Activated gamma-delta T cell treated with anti-CD3 and anti-CD28 coated beads, Interleukin-2, amount 50 U/mL, for 16 hours (primary cell): Measurements from ENCODE around the gene BLOC1S1.
"Not testable (repeated sequence)": the region's sequence is repeated elsewhere in the genome, so short reads cannot be mapped to it uniquely, and the experiment has no call there.

ENCODE experiments used
- DNase-seq: peaks from one replicate; pipeline ENCODE4 v3.0.0-alpha.2; 2020; ENCODE audit warnings: low read depth

Gene BLOC1S1

DNA sequence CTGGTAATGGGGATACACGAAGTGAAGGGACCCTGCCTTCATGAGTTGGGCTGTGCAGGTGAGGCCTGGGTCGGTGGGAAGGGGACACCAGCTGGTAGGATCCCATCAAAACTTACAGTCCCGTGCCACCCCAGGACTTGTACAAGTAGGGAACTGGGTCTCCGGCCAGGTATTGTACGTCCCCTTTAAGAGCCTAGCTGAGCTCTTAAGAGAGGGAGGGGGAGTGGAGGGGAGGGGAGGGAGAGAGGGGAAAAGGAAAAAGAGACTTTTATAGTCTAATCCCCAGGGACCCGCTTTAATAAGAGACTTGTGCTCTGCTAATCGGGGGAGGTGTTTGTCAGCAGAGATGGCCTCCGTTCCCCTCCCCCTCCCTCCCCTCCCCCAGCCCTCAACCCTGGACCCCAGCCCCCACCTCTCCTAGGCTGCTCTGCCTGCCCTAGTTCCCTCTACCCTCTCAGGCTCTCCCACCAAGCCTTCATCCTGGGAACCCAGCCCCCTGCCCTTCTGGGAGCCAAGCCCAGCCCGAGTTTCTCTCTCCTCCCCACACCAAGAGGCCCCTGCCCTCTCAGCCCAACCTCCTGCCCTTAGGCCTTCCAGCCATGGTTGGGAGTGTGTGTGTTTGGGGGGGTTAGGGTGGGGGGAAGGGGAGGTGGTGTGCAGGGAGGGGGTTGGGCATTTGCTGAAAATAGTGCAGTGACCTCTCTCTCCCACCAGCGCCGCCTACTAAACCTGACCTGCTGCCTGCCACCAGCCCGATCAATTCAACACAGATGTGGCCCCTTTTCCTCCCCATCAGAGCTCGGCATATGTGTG is 29.7 kb downstream of the BLOC1S1 start:
- DNase-seq: no peak

DNA sequence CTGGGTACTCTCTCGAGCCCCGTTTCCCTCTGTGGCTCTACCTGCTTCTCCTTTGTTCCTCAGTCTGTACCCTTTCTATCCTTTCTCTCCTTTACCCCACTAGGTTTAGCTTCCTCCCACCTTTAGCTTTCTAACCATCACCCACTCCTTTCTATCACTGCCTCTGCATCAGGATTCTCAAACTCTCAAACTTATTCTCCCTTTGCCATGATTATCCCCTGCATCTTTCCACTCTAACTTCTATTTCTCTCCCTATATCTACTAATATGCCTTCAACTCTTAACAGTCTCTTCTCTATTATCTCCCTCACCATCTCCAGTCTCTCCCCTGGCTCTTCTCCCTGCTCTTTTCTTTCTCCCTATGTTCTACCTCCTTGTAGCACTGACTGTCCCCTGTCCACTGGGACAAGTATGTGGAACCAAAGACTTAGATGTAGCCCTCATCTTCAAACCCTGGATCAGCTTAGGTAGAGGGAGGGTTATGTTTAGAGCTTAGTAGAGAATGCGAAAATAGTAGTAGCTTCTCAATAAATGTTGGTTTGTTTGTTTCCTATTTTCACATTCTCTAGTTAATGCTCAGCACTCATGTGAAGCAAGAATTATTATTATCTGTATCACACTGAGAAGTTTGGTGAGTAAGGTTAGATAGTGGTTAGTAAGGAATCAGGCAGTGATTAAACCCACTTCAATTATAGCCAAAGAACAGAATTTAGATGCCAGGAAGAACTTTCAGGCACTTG is 30.5 kb downstream of the BLOC1S1 start:
- no peak for DNase-seq

DNA sequence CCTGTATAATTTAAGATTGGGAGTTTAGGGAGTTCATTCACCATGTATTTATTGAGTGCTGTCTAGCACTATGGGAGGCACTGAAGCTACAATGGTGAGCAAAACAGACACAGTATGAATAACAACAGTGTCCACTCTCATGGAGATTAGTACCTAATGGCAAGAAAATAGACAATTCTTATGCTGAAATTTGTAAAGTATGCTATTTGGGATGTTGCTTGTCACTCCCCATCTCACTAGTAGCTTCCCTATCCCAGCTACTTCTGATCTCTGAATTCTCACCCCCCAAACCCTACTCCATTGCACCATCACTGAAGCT is 31.0 kb downstream of the BLOC1S1 start:
- DNase-seq: no peak

DNA sequence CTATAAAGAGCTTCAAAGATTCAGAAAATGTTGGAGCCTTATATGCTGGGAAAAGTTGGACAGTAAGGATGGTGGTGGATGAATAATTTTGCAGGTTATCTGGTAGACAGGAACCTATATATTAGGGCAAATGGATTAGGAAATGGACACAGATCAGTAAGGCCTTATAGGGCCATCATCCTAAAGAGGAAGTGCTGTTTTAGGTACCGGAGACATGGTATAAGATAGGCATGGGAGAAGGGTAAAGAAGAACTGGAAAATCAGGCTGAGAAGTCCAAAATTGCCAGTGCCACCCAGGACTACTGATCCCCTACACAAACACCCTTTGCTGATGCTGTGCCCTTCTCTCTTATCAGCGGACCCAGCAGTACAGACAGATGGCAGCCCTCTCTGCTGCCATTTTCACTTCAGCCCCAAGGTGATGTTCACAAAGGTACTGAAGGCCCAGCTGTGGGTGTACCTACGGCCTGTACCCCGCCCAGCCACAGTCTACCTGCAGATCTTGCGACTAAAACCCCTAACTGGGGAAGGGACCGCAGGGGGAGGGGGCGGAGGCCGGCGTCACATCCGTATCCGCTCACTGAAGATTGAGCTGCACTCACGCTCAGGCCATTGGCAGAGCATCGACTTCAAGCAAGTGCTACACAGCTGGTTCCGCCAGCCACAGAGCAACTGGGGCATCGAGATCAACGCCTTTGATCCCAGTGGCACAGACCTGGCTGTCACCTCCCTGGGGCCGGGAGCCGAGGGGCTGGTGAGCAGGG is 32.6 kb downstream of the BLOC1S1 start:
- DNase-seq: no peak

DNA sequence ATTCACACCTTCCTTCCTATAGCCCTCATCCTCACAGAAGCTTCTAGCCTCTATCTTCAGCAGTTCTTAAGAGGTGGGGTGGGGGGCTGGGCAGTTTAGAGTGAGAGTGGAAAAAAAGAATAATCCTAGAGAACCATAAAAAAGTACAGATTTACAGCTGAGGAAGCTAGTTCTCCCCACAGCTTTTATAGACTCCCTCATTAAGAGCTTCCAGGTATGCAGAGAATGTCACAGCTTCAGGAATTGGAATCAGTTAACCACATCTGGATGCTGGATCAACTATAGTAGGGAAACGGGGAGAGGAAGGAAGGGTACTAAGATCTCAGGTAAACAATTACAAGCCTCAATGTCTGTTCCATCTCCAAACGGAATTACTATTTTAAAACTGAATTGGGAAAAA is 39.4 kb downstream of the BLOC1S1 start:
- DNase-seq: no peak

DNA sequence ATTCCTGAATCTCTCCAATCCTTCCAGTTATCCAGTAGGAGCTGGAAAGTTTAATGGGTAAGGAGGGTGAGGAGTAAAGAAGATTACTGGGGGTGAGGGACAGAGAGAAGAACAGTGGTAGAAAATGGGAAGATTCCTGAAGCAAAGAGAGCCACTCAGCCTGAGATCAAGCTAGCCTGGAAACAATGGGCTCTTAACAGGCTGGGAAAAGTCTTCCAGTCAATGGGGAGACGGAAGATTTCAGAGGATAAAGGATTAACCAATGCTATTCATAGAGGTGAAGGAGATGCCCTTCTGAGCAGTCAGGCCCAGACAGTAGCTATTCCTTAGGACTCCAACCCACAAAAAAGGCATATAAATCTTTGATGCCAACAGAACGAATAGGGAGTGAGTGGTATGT is 41.9 kb downstream of the BLOC1S1 start:
- no peak for DNase-seq

DNA sequence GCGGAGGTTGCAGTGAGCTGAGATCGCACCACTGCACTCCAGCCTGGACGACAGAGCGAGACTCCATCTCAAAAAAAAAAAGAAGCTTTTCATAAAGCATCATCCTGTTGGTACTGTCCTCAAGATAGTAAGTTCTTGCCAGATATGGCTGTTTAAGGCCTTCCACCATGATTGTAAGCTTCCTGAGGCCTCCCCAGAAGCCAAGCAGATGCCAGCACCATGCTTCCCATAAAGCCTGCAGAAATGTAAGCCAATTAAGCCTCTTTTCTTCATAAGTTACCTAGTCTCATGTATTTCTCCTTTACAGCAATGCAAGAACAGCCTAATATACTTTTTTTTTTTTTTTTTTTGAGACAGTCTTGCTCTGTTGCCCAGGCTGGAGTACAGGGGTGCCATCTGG is 42.7 kb downstream of the BLOC1S1 start:
- DNase-seq: not testable (repeated sequence)

DNA sequence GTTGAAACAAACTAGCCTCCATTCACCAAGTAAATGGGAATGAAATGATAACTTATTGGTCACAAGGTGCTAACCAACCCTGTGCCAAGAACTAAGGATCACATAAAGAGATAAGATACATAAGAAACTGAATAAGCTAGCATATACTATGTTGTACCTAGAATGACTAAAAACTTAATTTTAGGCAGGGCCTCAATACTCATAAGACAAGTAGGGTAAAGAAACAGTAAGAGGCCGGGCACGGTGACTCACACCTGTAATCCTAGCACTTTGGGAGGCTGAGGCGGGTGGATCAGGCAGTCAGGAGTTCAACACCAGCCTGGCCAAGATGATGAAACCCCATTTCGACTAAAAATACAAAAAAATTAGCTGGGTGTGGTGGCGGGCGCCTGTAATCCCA is 44.8 kb downstream of the BLOC1S1 start:
- DNase-seq: no peak

DNA sequence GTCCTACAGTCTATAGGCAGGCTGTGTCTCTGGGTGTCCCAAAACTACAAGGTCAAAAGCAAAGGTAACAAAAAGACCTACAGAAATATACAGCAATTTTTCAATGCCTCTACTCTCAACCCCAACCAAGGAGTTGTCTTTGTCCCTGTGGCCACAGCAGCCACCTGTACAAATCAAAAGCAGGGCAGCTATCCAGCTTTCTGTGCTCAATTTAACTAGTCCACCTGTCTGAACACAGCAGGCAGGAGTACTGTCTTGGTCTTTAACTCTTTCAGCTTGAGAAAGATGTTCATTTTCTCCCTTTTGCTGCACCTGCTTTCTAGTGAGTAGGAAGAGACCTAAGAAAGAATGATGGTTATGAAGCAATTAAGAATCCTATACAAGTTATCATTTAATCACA is 46.8 kb downstream of the BLOC1S1 start:
- no peak for DNase-seq

DNA sequence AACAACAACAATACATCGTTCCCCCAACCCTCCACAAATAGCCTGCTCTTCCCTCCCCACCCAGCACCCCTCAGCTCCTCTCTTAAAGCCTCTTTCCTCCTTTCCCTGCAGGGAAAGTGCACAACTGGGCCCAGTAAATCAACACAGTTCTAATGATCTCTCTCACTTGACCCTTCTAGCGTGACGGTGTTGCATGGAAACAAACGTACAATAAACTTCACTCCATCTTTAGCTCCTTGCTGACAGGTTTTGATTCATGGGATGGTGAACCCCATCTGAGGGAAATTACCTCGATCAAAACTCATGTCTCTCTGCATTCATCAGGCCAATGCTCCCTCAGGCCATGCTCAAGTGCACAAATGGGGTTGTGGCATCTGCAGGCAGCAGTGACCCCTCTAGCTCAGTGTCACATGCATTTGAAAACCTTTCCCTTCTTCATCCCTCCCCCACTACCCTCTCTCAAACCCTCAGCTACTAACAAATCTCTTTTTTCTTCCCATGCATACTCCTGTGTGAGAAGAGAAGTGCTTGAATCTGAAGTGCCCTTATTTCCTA is 50.0 kb downstream of the BLOC1S1 start:
- no peak for DNase-seq

DNA sequence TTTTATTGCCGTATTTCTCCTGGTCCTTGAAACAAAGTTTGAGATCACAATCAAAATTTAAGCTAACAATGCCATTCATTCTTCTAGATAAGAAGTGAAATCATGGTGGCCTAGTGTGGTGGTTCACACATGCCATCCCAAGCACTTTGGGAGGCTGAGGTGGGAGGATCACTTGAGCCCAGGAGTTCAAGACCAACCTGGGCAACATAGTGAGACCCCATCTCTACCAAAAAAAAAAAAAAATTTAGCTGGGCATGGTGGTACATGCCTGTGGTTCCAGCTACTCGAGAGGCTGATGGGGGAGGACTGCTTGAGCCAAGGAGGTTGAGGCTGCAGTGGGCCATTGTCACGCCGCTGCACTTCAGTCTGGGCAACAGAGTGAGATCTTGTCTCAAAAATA is 51.3 kb downstream of the BLOC1S1 start:
- DNase-seq: no peak
